ENCODE results near the gene TCTN1. TPM values are rescaled to one million over a fixed set of nuclear protein-coding genes. Genes with fewer than 3 reads are reported as not detected.

Gene TCTN1
- total and polyA plus RNA-seq, 9 of the 15 experiments (the other 6 are each of a cell fraction or from before 2014, with no cell fraction given): 0.32 to 12.5 (median 4.0) TPM

DNA sequence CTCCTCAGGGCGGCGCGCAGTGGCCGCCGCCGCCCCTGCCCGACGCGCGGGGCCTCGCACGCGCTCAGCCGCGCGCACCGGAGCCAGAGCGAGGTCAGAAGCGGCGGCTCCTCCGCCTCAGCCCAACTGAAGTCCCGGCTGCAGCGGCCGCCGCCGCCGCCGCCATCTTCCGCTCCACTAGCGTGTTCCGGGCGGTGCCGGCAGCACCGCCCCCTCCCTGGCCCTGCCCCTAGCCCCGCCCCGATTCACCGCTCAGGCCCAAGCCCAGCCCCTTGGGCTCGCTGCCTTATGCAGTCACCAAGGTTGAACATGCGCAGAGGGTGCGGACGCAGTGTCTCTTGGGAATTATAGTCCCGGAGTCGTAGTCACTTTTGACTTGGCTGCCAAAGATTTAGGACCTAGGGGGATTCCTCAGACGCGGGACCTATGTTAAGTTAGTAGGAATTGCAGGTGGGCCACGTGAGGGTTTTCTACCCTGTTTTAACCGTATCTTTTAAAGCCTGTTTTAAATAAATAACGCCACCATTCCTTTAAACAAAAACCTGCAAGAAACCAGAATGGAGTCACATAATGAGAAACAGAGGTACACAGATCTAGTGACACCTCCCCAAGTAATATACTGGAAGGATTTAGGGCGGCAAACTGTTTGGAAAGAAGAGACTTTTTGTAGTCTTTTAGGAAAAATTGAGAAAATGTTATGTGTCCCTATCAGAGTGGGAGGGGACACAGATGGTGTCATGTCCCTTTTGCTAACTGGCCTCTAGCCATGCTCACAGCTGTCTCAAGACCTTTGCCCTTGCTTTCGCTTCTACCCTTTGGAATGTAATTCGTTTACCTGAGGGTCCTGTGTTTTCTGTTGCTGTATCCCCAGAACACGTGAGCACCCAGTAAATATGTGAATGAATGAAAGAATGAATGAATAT lies 30.5 kb upstream of the TCTN1 start, which contains the start of gene PPTC7 (continued):
- TF ChIP-seq, protein P1, sequence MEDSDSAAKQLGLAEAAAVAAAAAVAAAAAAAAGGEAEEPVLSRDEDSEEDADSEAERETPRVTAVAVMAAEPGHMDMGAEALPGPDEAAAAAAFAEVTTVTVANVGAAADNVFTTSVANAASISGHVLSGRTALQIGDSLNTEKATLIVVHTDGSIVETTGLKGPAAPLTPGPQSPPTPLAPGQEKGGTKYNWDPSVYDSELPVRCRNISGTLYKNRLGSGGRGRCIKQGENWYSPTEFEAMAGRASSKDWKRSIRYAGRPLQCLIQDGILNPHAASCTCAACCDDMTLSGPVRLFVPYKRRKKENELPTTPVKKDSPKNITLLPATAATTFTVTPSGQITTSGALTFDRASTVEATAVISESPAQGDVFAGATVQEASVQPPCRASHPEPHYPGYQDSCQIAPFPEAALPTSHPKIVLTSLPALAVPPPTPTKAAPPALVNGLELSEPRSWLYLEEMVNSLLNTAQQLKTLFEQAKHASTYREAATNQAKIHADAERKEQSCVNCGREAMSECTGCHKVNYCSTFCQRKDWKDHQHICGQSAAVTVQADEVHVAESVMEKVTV (CRISPR knock-in tag; IDR thresholded peaks at IDR 0.05): no peak
- TF ChIP-seq ZNF175 (CRISPR knock-in tag; IDR thresholded peaks at IDR 0.05; ENCODE audit: low read depth) (no peak), PML (IDR thresholded peaks at IDR 0.05; ENCODE audit: low read length) (0 out of 2 replicates have a peak, but pooled peaks have one; percentile 36), RBBP5 (IDR thresholded peaks at IDR 0.05; ENCODE audit: borderline replicate concordance, insufficient read depth, low read length, poor library complexity, severe bottlenecking) (peak; percentile 76)

DNA sequence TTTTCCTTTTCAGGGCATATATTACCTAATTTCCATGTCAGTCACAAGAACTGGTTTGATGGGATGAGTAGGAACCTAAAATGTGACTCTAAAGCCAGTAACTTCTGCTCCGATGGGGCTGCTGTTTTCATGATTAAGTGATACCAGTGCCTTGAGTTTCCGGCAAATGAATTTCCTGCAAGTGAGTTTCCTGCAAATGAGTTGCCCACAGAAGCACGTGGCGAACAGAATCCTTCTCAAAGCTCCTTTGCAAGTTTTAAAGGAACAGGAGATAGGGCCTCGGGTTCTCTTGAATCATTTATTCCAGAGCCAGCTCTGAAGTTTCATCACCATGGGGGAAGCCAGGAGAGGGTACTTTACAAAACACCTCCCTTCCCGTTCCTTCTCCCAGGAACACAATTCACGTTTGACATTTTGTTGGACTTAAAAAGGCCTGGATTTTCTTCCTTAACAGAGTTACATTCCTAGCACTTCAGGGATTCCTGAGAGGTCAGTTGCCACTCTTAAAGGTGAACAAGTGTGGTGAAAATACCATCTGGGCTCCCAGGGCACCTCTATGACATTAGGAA lies 28.6 kb upstream of the TCTN1 start:
- no peak for FAIRE-seq
- no peak for DNase-seq (ENCODE audit: extremely low read depth in 1 of 4, low spot score in 3 of 4)
- TF ChIP-seq BDP1 (IDR thresholded peaks at IDR 0.05; ENCODE audit: insufficient read depth, insufficient read length) (no peak), ZNF584 (CRISPR knock-in tag; IDR thresholded peaks at IDR 0.05; ENCODE audit: low read depth) (no peak), TEAD4 (IDR thresholded peaks at IDR 0.05; ENCODE audit: low read length) (no peak), TEAD4 (CRISPR knock-in tag; IDR thresholded peaks at IDR 0.05; ENCODE audit: borderline replicate concordance) (no peak), NFRKB (IDR thresholded peaks at IDR 0.05; ENCODE audit: low read depth) (no peak), PCBP1 (IDR thresholded peaks at IDR 0.05; ENCODE audit: low read depth, low read length, poor library complexity, severe bottlenecking) (no peak), MYC (IDR thresholded peaks at IDR 0.05; ENCODE audit: low read depth, low read length) (peak; percentile 51; the same call in 1 of the 2 replicates), MYC (CRISPR knock-in tag; IDR thresholded peaks at IDR 0.05; ENCODE audit: borderline replicate concordance, low read depth) (no peak), ZNF174 (CRISPR knock-in tag; IDR thresholded peaks at IDR 0.05) (no peak), POLR2B (IDR thresholded peaks at IDR 0.05; ENCODE audit: low read depth, partially characterized antibody) (no peak)
- TF ChIP-seq, protein P2, sequence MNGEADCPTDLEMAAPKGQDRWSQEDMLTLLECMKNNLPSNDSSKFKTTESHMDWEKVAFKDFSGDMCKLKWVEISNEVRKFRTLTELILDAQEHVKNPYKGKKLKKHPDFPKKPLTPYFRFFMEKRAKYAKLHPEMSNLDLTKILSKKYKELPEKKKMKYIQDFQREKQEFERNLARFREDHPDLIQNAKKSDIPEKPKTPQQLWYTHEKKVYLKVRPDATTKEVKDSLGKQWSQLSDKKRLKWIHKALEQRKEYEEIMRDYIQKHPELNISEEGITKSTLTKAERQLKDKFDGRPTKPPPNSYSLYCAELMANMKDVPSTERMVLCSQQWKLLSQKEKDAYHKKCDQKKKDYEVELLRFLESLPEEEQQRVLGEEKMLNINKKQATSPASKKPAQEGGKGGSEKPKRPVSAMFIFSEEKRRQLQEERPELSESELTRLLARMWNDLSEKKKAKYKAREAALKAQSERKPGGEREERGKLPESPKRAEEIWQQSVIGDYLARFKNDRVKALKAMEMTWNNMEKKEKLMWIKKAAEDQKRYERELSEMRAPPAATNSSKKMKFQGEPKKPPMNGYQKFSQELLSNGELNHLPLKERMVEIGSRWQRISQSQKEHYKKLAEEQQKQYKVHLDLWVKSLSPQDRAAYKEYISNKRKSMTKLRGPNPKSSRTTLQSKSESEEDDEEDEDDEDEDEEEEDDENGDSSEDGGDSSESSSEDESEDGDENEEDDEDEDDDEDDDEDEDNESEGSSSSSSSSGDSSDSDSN (IDR thresholded peaks at IDR 0.05; ENCODE audit: borderline replicate concordance in 1 of 2, low read depth in 2 of 2, low read length in 2 of 2): no peak

More for the DNA sequence above, 28.6 kb upstream of the TCTN1 start:
- H3K27ac ChIP-seq (ENCODE audit: extremely low read depth, low read depth, low read length): no peak overlapping the region
- H4K20me1 ChIP-seq (replicated peaks; ENCODE audit: control insufficient read depth, insufficient read depth, low read length): peaks cover 16% of the 10 kb centered on the region
- no peaks in the 10 kb centered on the region for H3K9me3 ChIP-seq (replicated peaks; ENCODE audit: control insufficient read depth, insufficient read depth, low read depth, low read length)
- H3K4me3 ChIP-seq: no peak overlapping the region
- no peaks in the 10 kb centered on the region for H3K9me1 ChIP-seq (ENCODE audit: control insufficient read depth, insufficient read depth, low read length)
- no peaks in the 10 kb centered on the region for H3K36me3 ChIP-seq (ENCODE audit: control insufficient read depth, insufficient read depth, low read length)
- no TSS peak for BruUV-seq (replicated peaks)
- POLR2A ChIA-PET: interaction anchor here (0.7 to 2.5 kb wide), 2 partner anchors 9 to 273 kb away, joined by 4 to 10 read pairs; no protein-coding TSS in a partner anchor
- peaks cover 31% of the 10 kb centered on the region for H3K79me2 ChIP-seq (ENCODE audit: control insufficient read depth, insufficient read depth, low read length)
- WGBS (ENCODE audit: insufficient coverage, low coverage, missing lambda C conversion rate): 42% methylated on average over 7 of the region's 7 CpGs
- ATAC-seq: no peak
- no peak overlapping the region for H3K4me2 ChIP-seq (ENCODE audit: insufficient read depth, low read length)
- peak overlapping the region; percentile 81 for H2AFZ ChIP-seq (ENCODE audit: low read depth, low read length)
- CTCF ChIA-PET (ENCODE audit: low intra/inter-chr PET ratio): interaction anchor here (0.6 kb wide), 2 partner anchors 15 to 592 kb away, joined by 3 to 4 read pairs; no protein-coding TSS in a partner anchor
- no peak overlapping the region for H3K9ac ChIP-seq (ENCODE audit: insufficient read depth in 1 of 2, low read depth in 2 of 2, low read length in 2 of 2)
- in situ Hi-C loops (cut with MboI) (no loop called here), intact Hi-C loops (cut with micrococcal nuclease) (loop anchor here (2.0 kb wide), 1 partner anchor 69 kb away; no protein-coding TSS in a partner anchor)
- H3K27me3 ChIP-seq (ENCODE audit: control insufficient read depth in 2 of 2, insufficient read depth in 2 of 2, low read length in 2 of 2): no peaks in the 10 kb centered on the region
- H3K4me1 ChIP-seq (replicated peaks in 1 of 2; ENCODE audit: control insufficient read depth in 2 of 2, insufficient read depth in 2 of 2, low read length in 2 of 2): peaks cover 14 to 20% of the 10 kb centered on the region in 2 experiments; a peak in 4 of 5 replicates
